WERI-Rb-1 (cell line): Measurements from ENCODE around the gene CEACAM16.

ENCODE experiments used
- DNase-seq: peaks from one replicate; pipeline ENCODE4 v3.0.0-alpha.2; 2020
- H3K27ac ChIP-seq: fragments of 250-450 bp; sonication (Bioruptor Pico); 2 replicates; pipeline ENCODE4 v1.5.1; 2020; ENCODE audit warnings: mild to moderate bottlenecking, moderate library complexity
- H3K27me3 ChIP-seq: fragments of 250-450 bp; sonication (Bioruptor Pico); 2 replicates; pipeline ENCODE4 v1.5.1; 2021; ENCODE audit warnings: mild to moderate bottlenecking, low read depth, moderate library complexity; ENCODE audit not compliant: insufficient read depth, severe bottlenecking
- H3K36me3 ChIP-seq: fragments of 250-450 bp; sonication (Bioruptor Pico); 2 replicates; pipeline ENCODE4 v1.5.1; 2020; ENCODE audit warnings: mild to moderate bottlenecking, moderate library complexity
- H3K4me3 ChIP-seq: 2 replicates; pipeline ENCODE4 v1.5.1; 2011; ENCODE audit warnings: low read depth, mild to moderate bottlenecking, control low read depth, low read length
- H3K9me3 ChIP-seq: fragments of 250-450 bp; sonication (Bioruptor Pico); 2 replicates; pipeline ENCODE4 v1.5.1; 2021; ENCODE audit warnings: mild to moderate bottlenecking, moderate library complexity; ENCODE audit not compliant: severe bottlenecking
- CTCF ChIP-seq: IDR thresholded peaks from 2 replicates; pipeline ENCODE4 v1.5.1; 2011; ENCODE audit warnings: low read depth, mild to moderate bottlenecking, control low read depth, inconsistent platforms, low read length

The CEACAM16 gene

GRCh38 chr19:44673510-44673909, 25.4 kb upstream of the CEACAM16 start:
- no peak overlapping the region for H3K27ac ChIP-seq
- H3K4me3 ChIP-seq = no peak overlapping the region
- H3K36me3 ChIP-seq = peaks cover 9% of the 10 kb centered on the region
- H3K27me3 ChIP-seq = no peaks in the 10 kb centered on the region
- DNase-seq = no peak
- H3K9me3 ChIP-seq = no peaks in the 10 kb centered on the region
- no peak for TF ChIP-seq CTCF

- TF ChIP-seq CTCF = no peak
- H3K36me3 ChIP-seq = peaks cover 11% of the 10 kb centered on the region
- no peaks in the 10 kb centered on the region for H3K9me3 ChIP-seq
- no peaks in the 10 kb centered on the region for H3K27me3 ChIP-seq
- no peak overlapping the region for H3K4me3 ChIP-seq
- no peak for DNase-seq
- H3K27ac ChIP-seq = no peak overlapping the region
These were observed 23.4 kb upstream of the CEACAM16 start for GRCh38 chr19:44675521-44675920.

GRCh38 chr19:44677019-44677811, 21.7 kb upstream of the CEACAM16 start:
- DNase-seq = no peak
- no peak overlapping the region for H3K4me3 ChIP-seq
- H3K27me3 ChIP-seq = no peaks in the 10 kb centered on the region
- no peak for TF ChIP-seq CTCF
- no peaks in the 10 kb centered on the region for H3K9me3 ChIP-seq
- H3K36me3 ChIP-seq = peaks cover 15% of the 10 kb centered on the region
- no peak overlapping the region for H3K27ac ChIP-seq

GRCh38 chr19:44680536-44680935, 18.4 kb upstream of the CEACAM16 start:
- no peak for TF ChIP-seq CTCF
- no peak for DNase-seq
- H3K27ac ChIP-seq = no peak overlapping the region
- no peak overlapping the region for H3K4me3 ChIP-seq
- H3K9me3 ChIP-seq = no peaks in the 10 kb centered on the region
- peaks cover 14% of the 10 kb centered on the region for H3K36me3 ChIP-seq
- H3K27me3 ChIP-seq = no peaks in the 10 kb centered on the region

GRCh38 chr19:44681992-44682790, 16.8 kb upstream of the CEACAM16 start:
- Histone ChIP-seq H3K4me3 (no peak overlapping the region), H3K9me3 (no peaks in the 10 kb centered on the region), H3K27me3 (no peaks in the 10 kb centered on the region), H3K36me3 (peaks cover 8% of the 10 kb centered on the region), H3K27ac (no peak overlapping the region)
- TF ChIP-seq CTCF = no peak
- no peak for DNase-seq
